ENCODE results near the gene CES4A.

The CES4A gene

GRCh38 chr16:67036323-67036741 is 47.9 kb downstream of the CES4A start:
- TF ChIP-seq EZH2 (IDR thresholded peaks at IDR 0.05; ENCODE audit: borderline replicate concordance, low read length) (no peak), CTCF (IDR thresholded peaks at IDR 0.05; ENCODE audit: low read length) (no peak)
- Histone ChIP-seq H3K27ac (ENCODE audit: low read depth, low read length, poor library complexity, severe bottlenecking) (no peak overlapping the region), H3K9me3 (ENCODE audit: low read length) (no peaks in the 10 kb centered on the region), H3K27me3 (ENCODE audit: insufficient read depth, low read length) (no peaks in the 10 kb centered on the region), H3K4me2 (ENCODE audit: low read length) (no peak overlapping the region), H3F3A (ENCODE audit: insufficient read depth, low read length) (no peaks in the 10 kb centered on the region), H3K9ac (ENCODE audit: low read length) (no peak overlapping the region), H4K20me1 (ENCODE audit: insufficient read depth, low read length) (no peaks in the 10 kb centered on the region), H3K9me2 (ENCODE audit: low read depth, low read length) (no peaks in the 10 kb centered on the region), H3K79me2 (ENCODE audit: insufficient read depth, low read length) (peaks cover 48% of the 10 kb centered on the region), H3K4me3 (ENCODE audit: low read depth, low read length, poor library complexity, severe bottlenecking) (no peak overlapping the region), H2AFZ (ENCODE audit: low read length) (no peak overlapping the region), H3K36me3 (ENCODE audit: insufficient read depth, low read length) (peaks cover 67% of the 10 kb centered on the region), H3K4me1 (ENCODE audit: insufficient read depth, low read length, severe bottlenecking) (peaks cover 53% of the 10 kb centered on the region)

- no peaks in the 10 kb centered on the region for H3K27me3 ChIP-seq (ENCODE audit: insufficient read depth, low read length)
- no peaks in the 10 kb centered on the region for H4K20me1 ChIP-seq (ENCODE audit: insufficient read depth, low read length)
- H3K4me3 ChIP-seq (ENCODE audit: low read depth, low read length, poor library complexity, severe bottlenecking): no peak overlapping the region
- H3K27ac ChIP-seq (ENCODE audit: low read depth, low read length, poor library complexity, severe bottlenecking): no peak overlapping the region
- H3K79me2 ChIP-seq (ENCODE audit: insufficient read depth, low read length): peaks cover 37% of the 10 kb centered on the region
- peaks cover 54% of the 10 kb centered on the region for H3K36me3 ChIP-seq (ENCODE audit: insufficient read depth, low read length)
- no peak overlapping the region for H3K4me2 ChIP-seq (ENCODE audit: low read length)
- no peaks in the 10 kb centered on the region for H3F3A ChIP-seq (ENCODE audit: insufficient read depth, low read length)
- no peaks in the 10 kb centered on the region for H3K9me2 ChIP-seq (ENCODE audit: low read depth, low read length)
- peaks cover 32% of the 10 kb centered on the region for H3K4me1 ChIP-seq (ENCODE audit: insufficient read depth, low read length, severe bottlenecking)
- no peak overlapping the region for H2AFZ ChIP-seq (ENCODE audit: low read length)
- TF ChIP-seq CTCF (IDR thresholded peaks at IDR 0.05; ENCODE audit: low read length) (no peak), EZH2 (IDR thresholded peaks at IDR 0.05; ENCODE audit: borderline replicate concordance, low read length) (no peak)
- no peaks in the 10 kb centered on the region for H3K9me3 ChIP-seq (ENCODE audit: low read length)
- no peak overlapping the region for H3K9ac ChIP-seq (ENCODE audit: low read length)
These were observed 51.1 kb downstream of the CES4A start for GRCh38 chr16:67039260-67040020.

GRCh38 chr16:67040166-67040565 is 51.8 kb downstream of the CES4A start:
- peaks cover 24% of the 10 kb centered on the region for H3K4me1 ChIP-seq (ENCODE audit: insufficient read depth, low read length, severe bottlenecking)
- H3K36me3 ChIP-seq (ENCODE audit: insufficient read depth, low read length): peaks cover 48% of the 10 kb centered on the region
- no peaks in the 10 kb centered on the region for H3F3A ChIP-seq (ENCODE audit: insufficient read depth, low read length)
- no peaks in the 10 kb centered on the region for H3K9me2 ChIP-seq (ENCODE audit: low read depth, low read length)
- H3K9ac ChIP-seq (ENCODE audit: low read length): no peak overlapping the region
- no peak overlapping the region for H3K4me3 ChIP-seq (ENCODE audit: low read depth, low read length, poor library complexity, severe bottlenecking)
- H3K4me2 ChIP-seq (ENCODE audit: low read length): no peak overlapping the region
- peaks cover 33% of the 10 kb centered on the region for H3K79me2 ChIP-seq (ENCODE audit: insufficient read depth, low read length)
- H3K27me3 ChIP-seq (ENCODE audit: insufficient read depth, low read length): no peaks in the 10 kb centered on the region
- H3K27ac ChIP-seq (ENCODE audit: low read depth, low read length, poor library complexity, severe bottlenecking): no peak overlapping the region
- no peaks in the 10 kb centered on the region for H4K20me1 ChIP-seq (ENCODE audit: insufficient read depth, low read length)
- TF ChIP-seq CTCF (IDR thresholded peaks at IDR 0.05; ENCODE audit: low read length) (no peak), EZH2 (IDR thresholded peaks at IDR 0.05; ENCODE audit: borderline replicate concordance, low read length) (no peak)
- H2AFZ ChIP-seq (ENCODE audit: low read length): no peak overlapping the region
- H3K9me3 ChIP-seq (ENCODE audit: low read length): no peaks in the 10 kb centered on the region
